MM.1S (cell line): ENCODE data around the gene SETDB1.

Source experiments
- DNase-seq: peaks from one replicate; pipeline ENCODE4 v3.0.0-alpha.2; 2015
- H2AFZ ChIP-seq: fragments of 300-600 bp; sonication (generic); 2 replicates; pipeline ENCODE4 v1.6.0; 2016; ENCODE audit warnings: antibody characterized with exemption, low read length
- H3F3A ChIP-seq: fragments of 300-600 bp; sonication (generic); 2 replicates; pipeline ENCODE4 v1.6.1; 2016; ENCODE audit warnings: mild to moderate bottlenecking, antibody characterized with exemption, low read length, moderate library complexity, mixed read lengths; ENCODE audit not compliant: insufficient read depth
- H3K27ac ChIP-seq: fragments of 300-600 bp; sonication (generic); 2 replicates; pipeline ENCODE4 v1.5.1; 2016; ENCODE audit warnings: mild to moderate bottlenecking, low read length
- H3K27me3 ChIP-seq: fragments of 300-600 bp; sonication (generic); replicated peaks from 2 replicates; pipeline ENCODE4 v1.6.0; 2016; ENCODE audit warnings: low read length; ENCODE audit not compliant: insufficient read depth
- H3K36me3 ChIP-seq: fragments of 300-600 bp; sonication (generic); replicated peaks from 2 replicates; pipeline ENCODE4 v1.6.1; 2016; ENCODE audit warnings: mild to moderate bottlenecking, low read length, mixed read lengths; ENCODE audit not compliant: insufficient read depth
- H3K4me1 ChIP-seq: fragments of 300-600 bp; sonication (generic); 2 replicates; pipeline ENCODE4 v1.6.1; 2016; ENCODE audit warnings: low read length, mixed read lengths
- H3K4me2 ChIP-seq: fragments of 300-600 bp; sonication (generic); 2 replicates; pipeline ENCODE4 v1.6.0; 2016; ENCODE audit warnings: low read depth, low read length
- H3K4me3 ChIP-seq: fragments of 300-600 bp; sonication (generic); 2 replicates; pipeline ENCODE4 v1.5.1; 2016; ENCODE audit warnings: low read length, mixed read lengths
- H3K79me2 ChIP-seq: fragments of 300-600 bp; sonication (generic); 2 replicates; pipeline ENCODE4 v1.6.1; 2016; ENCODE audit warnings: mixed run types, low read length, mixed read lengths
- H3K9ac ChIP-seq: fragments of 300-600 bp; sonication (generic); 2 replicates; pipeline ENCODE4 v1.6.1; 2016; ENCODE audit warnings: low read length, mixed read lengths
- H3K9me2 ChIP-seq: fragments of 300-600 bp; sonication (generic); replicated peaks from 2 replicates; pipeline ENCODE4 v1.6.1; 2016; ENCODE audit warnings: mild to moderate bottlenecking, low read length, mixed read lengths; ENCODE audit not compliant: insufficient read depth
- H3K9me3 ChIP-seq: fragments of 300-600 bp; sonication (generic); replicated peaks from 2 replicates; pipeline ENCODE4 v1.6.1; 2016; ENCODE audit warnings: mild to moderate bottlenecking, low read length, mixed read lengths; ENCODE audit not compliant: insufficient read depth
- H4K20me1 ChIP-seq: fragments of 300-600 bp; sonication (generic); 2 replicates; pipeline ENCODE4 v1.6.1; 2016; ENCODE audit warnings: mild to moderate bottlenecking, low read length, moderate library complexity, mixed read lengths; ENCODE audit not compliant: insufficient read depth
- CTCF ChIP-seq: fragments of 300-600 bp; sonication (generic); IDR thresholded peaks from 2 replicates; pipeline ENCODE4 v1.5.1; 2016; ENCODE audit warnings: antibody characterized with exemption, low read length, mixed read lengths
- EZH2 ChIP-seq: fragments of 300-600 bp; sonication (generic); optimal IDR thresholded peaks from 2 replicates; pipeline ENCODE3; 2017; ENCODE audit warnings: low read depth, mild to moderate bottlenecking, antibody characterized with exemption, low read length, mixed read lengths
- EZH2phosphoT487 ChIP-seq: fragments of 300-600 bp; sonication (generic); IDR thresholded peaks from 2 replicates; pipeline ENCODE4 v1.6.1; 2018; ENCODE audit warnings: antibody characterized with exemption, low read length

Gene SETDB1

DNA sequence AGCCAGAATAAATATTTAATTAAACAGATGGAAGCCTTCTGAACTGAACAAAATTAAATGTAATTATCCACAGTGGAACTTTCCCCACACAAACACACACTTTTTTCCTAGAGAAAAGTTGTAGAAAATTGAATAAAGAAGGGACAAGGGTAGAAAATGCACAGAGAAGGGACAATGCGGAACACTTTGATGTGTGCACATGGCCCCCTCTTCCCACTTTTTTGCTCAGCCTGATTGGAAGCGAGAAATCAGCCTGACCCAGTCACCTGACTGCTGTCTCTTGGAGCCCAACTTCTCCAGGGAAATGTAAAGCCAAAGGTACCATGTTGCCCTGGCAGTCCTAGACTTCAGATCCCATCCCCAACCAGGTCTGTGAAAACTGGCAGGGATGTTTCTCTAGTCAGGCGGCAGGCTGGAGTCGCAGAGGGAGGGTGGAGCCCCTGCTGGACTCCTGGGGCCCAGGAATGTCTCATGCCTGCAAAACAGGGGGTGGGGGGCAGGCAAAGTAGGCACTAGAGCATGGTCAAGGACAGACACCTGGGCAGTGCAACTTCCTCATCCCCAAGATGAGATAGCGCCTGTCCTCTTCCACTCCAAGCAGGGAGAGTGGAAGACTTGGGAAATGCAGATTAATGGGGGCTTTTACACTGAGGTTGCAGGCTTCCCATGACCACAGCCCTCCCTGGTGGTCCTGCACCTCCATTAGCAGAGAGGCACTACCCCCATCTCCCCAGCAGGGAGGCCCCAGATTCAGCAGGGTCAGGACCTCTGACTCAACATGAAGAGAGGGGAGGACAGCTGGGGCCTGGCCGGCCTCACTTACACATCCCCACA lies 45.6 kb downstream of the SETDB1 start:
- H3K9me3 ChIP-seq: no peaks in the 10 kb centered on the region
- H3K4me2 ChIP-seq: peak overlapping the region; percentile 86; the same call in 1 of the 2 replicates
- TF ChIP-seq CTCF (peak; percentile 16; the same call in 1 of the 2 replicates), EZH2 (no peak)
- H3K9ac ChIP-seq: no peak overlapping the region
- H3K4me3 ChIP-seq: no peak overlapping the region
- H3K4me1 ChIP-seq: peaks cover 19% of the 10 kb centered on the region
- H3K79me2 ChIP-seq: peaks cover 70% of the 10 kb centered on the region
- no peaks in the 10 kb centered on the region for H3K9me2 ChIP-seq
- no peak for DNase-seq
- H3K27me3 ChIP-seq: no peaks in the 10 kb centered on the region
- no peak overlapping the region for H2AFZ ChIP-seq
- peaks cover 13% of the 10 kb centered on the region for H3K36me3 ChIP-seq
- H4K20me1 ChIP-seq: 0 out of 2 replicates have a peak, but pooled peaks cover 6% of the 10 kb centered on the region
- H3K27ac ChIP-seq: no peak overlapping the region
- H3F3A ChIP-seq: peaks cover 9% of the 10 kb centered on the region; the same call in 1 of the 2 replicates

- Histone ChIP-seq H3K4me1 (peaks cover 26% of the 10 kb centered on the region), H3K4me3 (peak overlapping the region; percentile 91; the same call in 1 of the 2 replicates), H4K20me1 (0 out of 2 replicates have a peak, but pooled peaks cover 6% of the 10 kb centered on the region), H3K27me3 (no peaks in the 10 kb centered on the region), H3K79me2 (peaks cover 65% of the 10 kb centered on the region), H3K9me3 (no peaks in the 10 kb centered on the region), H3K4me2 (peak overlapping the region; percentile 86), H2AFZ (no peak overlapping the region), H3K36me3 (peaks cover 6% of the 10 kb centered on the region; the same call in 1 of the 2 replicates), H3K9ac (peak overlapping the region; percentile 86; the same call in 1 of the 2 replicates), H3K27ac (no peak overlapping the region), H3K9me2 (no peaks in the 10 kb centered on the region), H3F3A (peaks cover 14% of the 10 kb centered on the region; the same call in 1 of the 2 replicates)
- TF ChIP-seq EZH2phosphoT487 (no peak), EZH2 (no peak), CTCF (no peak)
- no peak for DNase-seq
Observed at GRCh38 chr1:150972417-150972940, 46.3 kb downstream of the SETDB1 start.

DNA sequence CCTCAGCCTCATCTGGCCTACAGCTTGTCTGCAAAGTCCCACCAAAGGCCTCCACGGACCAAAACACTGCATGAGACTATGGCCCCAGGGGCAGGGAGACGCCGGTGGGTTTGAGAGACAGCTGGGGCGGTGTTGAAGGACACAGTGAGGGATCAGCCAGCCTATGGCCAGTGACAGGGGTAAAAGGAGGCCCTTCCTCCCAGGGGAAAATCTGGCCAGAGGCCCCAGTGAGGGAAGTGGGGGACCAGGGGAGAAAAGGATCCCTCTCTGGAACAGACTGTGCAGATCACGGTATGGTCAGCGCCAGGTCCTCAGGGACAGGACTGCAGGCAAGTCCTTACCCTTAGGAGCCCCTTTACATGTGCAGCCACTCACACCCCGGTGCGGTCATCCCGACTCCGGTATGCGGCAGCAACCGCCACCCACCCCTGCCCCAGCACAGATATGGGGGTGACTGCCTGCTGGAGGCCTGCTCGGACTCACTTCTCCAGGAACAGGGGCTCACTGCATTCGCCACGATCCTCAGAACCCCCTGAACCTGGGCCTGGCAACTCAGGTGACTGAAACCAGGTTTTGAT lies 47.2 kb downstream of the SETDB1 start:
- Histone ChIP-seq H3K4me3 (peak overlapping the region; percentile 91), H3K27me3 (no peaks in the 10 kb centered on the region), H3K4me1 (peaks cover 29% of the 10 kb centered on the region), H3K79me2 (peaks cover 57% of the 10 kb centered on the region), H3K36me3 (peaks cover 3% of the 10 kb centered on the region; the same call in 1 of the 2 replicates), H4K20me1 (0 out of 2 replicates have a peak, but pooled peaks cover 6% of the 10 kb centered on the region), H3F3A (peaks cover 14% of the 10 kb centered on the region; the same call in 1 of the 2 replicates), H3K9me3 (no peaks in the 10 kb centered on the region), H3K9ac (peak overlapping the region; percentile 86), H2AFZ (peak overlapping the region; percentile 73), H3K27ac (peak overlapping the region; percentile 30; the same call in 1 of the 2 replicates), H3K9me2 (no peaks in the 10 kb centered on the region), H3K4me2 (peak overlapping the region; percentile 86)
- no peak for TF ChIP-seq EZH2phosphoT487
- TF ChIP-seq EZH2: no peak
- no peak for TF ChIP-seq CTCF
- peak; percentile 40 for DNase-seq
